Liver (tissue), 9 donors: ENCODE measurements around the gene ZC3H8. TPM values are rescaled to one million over a fixed set of nuclear protein-coding genes. Genes with fewer than 3 reads are reported as not detected.

Experiments used
- DNase-seq: peaks from one replicate; pipeline ENCODE4 v3.0.0-alpha.2; 2017; ENCODE audit warnings: low spot score
- H3K27ac ChIP-seq, 2 donors: one replicate each; pipeline ENCODE4 v1.7.0; 2013; ENCODE audit warnings: inconsistent platforms in 2 of 2, low read length in 2 of 2, control low read depth in 1 of 2, low read depth in 1 of 2, mild to moderate bottlenecking in 1 of 2
- H3K27me3 ChIP-seq, 4 donors: one replicate each; pipeline versions ENCODE4 v1.6.1 to v1.7.0; 2013; ENCODE audit warnings: low read length in 3 of 4, inconsistent platforms in 1 of 4, mild to moderate bottlenecking in 1 of 4, moderate library complexity in 1 of 4; ENCODE audit not compliant: control insufficient read depth in 4 of 4, insufficient read depth in 4 of 4
- H3K36me3 ChIP-seq, 4 donors: one replicate each; pipeline versions ENCODE4 v1.6.1 to v1.7.0; 2013; ENCODE audit warnings: low read length in 3 of 4, mild to moderate bottlenecking in 3 of 4, low read depth in 1 of 4, moderate library complexity in 1 of 4; ENCODE audit not compliant: control insufficient read depth in 4 of 4, insufficient read depth in 3 of 4
- H3K4me1 ChIP-seq, 4 donors: one replicate each; pipeline versions ENCODE4 v1.6.1 to v1.7.0; 2013; ENCODE audit warnings: low read length in 3 of 4, mild to moderate bottlenecking in 3 of 4, moderate library complexity in 1 of 4; ENCODE audit not compliant: control insufficient read depth in 4 of 4, insufficient read depth in 4 of 4
- H3K4me3 ChIP-seq, 3 donors: one replicate each; pipeline versions ENCODE4 v1.6.1 to v1.7.0; 2013; ENCODE audit warnings: low read length in 3 of 3, control low read depth in 1 of 3, low read depth in 1 of 3, mild to moderate bottlenecking in 1 of 3
- H3K9ac ChIP-seq, 2 donors: one replicate each; pipeline ENCODE4 v1.7.0; 2013; ENCODE audit warnings: low read length in 2 of 2, mild to moderate bottlenecking in 2 of 2, moderate library complexity in 2 of 2, control low read depth in 1 of 2, low read depth in 1 of 2
- H3K9me3 ChIP-seq, 4 donors: one replicate each; pipeline versions ENCODE4 v1.6.1 to v1.7.0; 2013; ENCODE audit warnings: low read length in 3 of 4; ENCODE audit not compliant: control insufficient read depth in 4 of 4
- ATF3 ChIP-seq: IDR thresholded peaks from 2 replicates; pipeline ENCODE4 v1.6.1; 2016; ENCODE audit warnings: antibody characterized with exemption
- CTCF ChIP-seq: fragments of 150-350 bp; IDR thresholded peaks from 2 replicates; pipeline ENCODE4 v1.5.1; 2017; ENCODE audit warnings: improper control_type of control experiment, low read depth, low read length; ENCODE audit not compliant: missing input control
- EGR1 ChIP-seq, 2 donors: IDR thresholded peaks; 2 replicates each; pipeline ENCODE4 v1.6.1; 2016 to 2018; ENCODE audit warnings: antibody characterized with exemption in 2 of 2, low read depth in 2 of 2
- FOXA1 ChIP-seq: IDR thresholded peaks from 2 replicates; pipeline ENCODE4 v1.6.1; 2016; ENCODE audit warnings: antibody characterized with exemption
- FOXA2 ChIP-seq: IDR thresholded peaks from 2 replicates; pipeline ENCODE4 v1.6.1; 2016; ENCODE audit warnings: antibody characterized with exemption
- GABPA ChIP-seq, 2 donors: IDR thresholded peaks in 1 of 2; conservative IDR thresholded peaks in 1 of 2; 2 replicates each; pipeline ENCODE4 v1.6.1; 2016; ENCODE audit warnings: antibody characterized with exemption in 2 of 2, mild to moderate bottlenecking in 1 of 2, moderate library complexity in 1 of 2
- HNF4A ChIP-seq, 2 donors: conservative IDR thresholded peaks; 2 replicates each; pipeline ENCODE4 v1.6.1; 2016; ENCODE audit warnings: antibody characterized with exemption in 2 of 2, mild to moderate bottlenecking in 2 of 2
- HNF4G ChIP-seq: IDR thresholded peaks from 2 replicates; pipeline ENCODE4 v1.6.1; 2016; ENCODE audit warnings: antibody characterized with exemption
- JUND ChIP-seq, 2 donors: IDR thresholded peaks; 2 replicates each; pipeline ENCODE4 v1.6.1; 2016; ENCODE audit warnings: antibody characterized with exemption in 2 of 2
- MAX ChIP-seq: IDR thresholded peaks from 2 replicates; pipeline ENCODE4 v1.6.1; 2016; ENCODE audit warnings: antibody characterized with exemption
- NR2F2 ChIP-seq: IDR thresholded peaks from 2 replicates; pipeline ENCODE4 v1.6.1; 2016; ENCODE audit warnings: antibody characterized with exemption
- RAD21 ChIP-seq, 2 donors: IDR thresholded peaks; 2 replicates each; pipeline ENCODE4 v1.6.1; 2016; ENCODE audit warnings: antibody characterized with exemption in 2 of 2, mild to moderate bottlenecking in 2 of 2
- REST ChIP-seq: IDR thresholded peaks from 2 replicates; pipeline ENCODE4 v1.6.1; 2016; ENCODE audit warnings: antibody characterized with exemption, mild to moderate bottlenecking
- RXRA ChIP-seq, 2 donors: IDR thresholded peaks; 2 replicates each; pipeline ENCODE4 v1.6.1; 2017 to 2018; ENCODE audit warnings: antibody characterized with exemption in 2 of 2, mild to moderate bottlenecking in 1 of 2
- SP1 ChIP-seq: IDR thresholded peaks from 2 replicates; pipeline ENCODE4 v1.6.1; 2018; ENCODE audit warnings: antibody characterized with exemption, mild to moderate bottlenecking
- TAF1 ChIP-seq: conservative IDR thresholded peaks from 2 replicates; pipeline ENCODE4 v1.6.1; 2016; ENCODE audit warnings: antibody characterized with exemption, mild to moderate bottlenecking
- YY1 ChIP-seq: IDR thresholded peaks from 2 replicates; pipeline ENCODE4 v1.6.1; 2016; ENCODE audit warnings: antibody characterized with exemption, mild to moderate bottlenecking
- ZBTB33 ChIP-seq: IDR thresholded peaks from 2 replicates; pipeline ENCODE4 v1.6.1; 2016; ENCODE audit warnings: antibody characterized with exemption
- WGBS: extraction: QIAGEN DNeasy Blood & Tissue Kit; methylation state at CpG from one replicate; pipeline ENCODE4 v1.1.7; 2013; 5-methylcytosine and 5-hydroxymethylcytosine counted together
- polyA plus RNA-seq, 2 donors: library from polyadenylated mRNA; stranded (reverse) in 1 of 2; unstranded in 1 of 2; fragments of 200-250 nt in 1 of 2; fragments of >200 nt in 1 of 2; fragmentation: Nextera tagmentation in 1 of 2; extraction: Ambion mirVana in 1 of 2; gene quantifications; one replicate each; pipeline versions ENCODE4 v1.2.1 to v1.2.3, GENCODE V29; 2013 to 2015
- total RNA-seq, 2 donors: library from RNA; depleted of rRNA; stranded (reverse); fragments of >200 nt; gene quantifications; one replicate each; pipeline ENCODE4 v1.2.3, GENCODE V29; 2014
- donor health status: healthy.
- donor health status: healthy.
- donor health status: healthy.
- donor health status: healthy.
- donor health status: healthy.

ZC3H8 gene
- total and polyA plus RNA-seq, 4 donors = 2.4 to 8.9 (median 6.5) TPM

GRCh38 chr2:112185131-112185530, 69.7 kb downstream of the ZC3H8 start:
- Histone ChIP-seq H3K4me3 (no peak overlapping the region), H3K27me3 (peaks cover 0 to under 1% (median 0%) of the 10 kb centered on the region in 4 donors), H3K9ac (no peak overlapping the region), H3K27ac (no peak overlapping the region), H3K9me3 (no peaks in the 10 kb centered on the region), H3K4me1 (no peaks in the 10 kb centered on the region), H3K36me3 (no peaks in the 10 kb centered on the region)
- no peak for TF ChIP-seq NR2F2
- TF ChIP-seq RXRA (IDR thresholded peaks at IDR 0.05) = no peak
- no peak for TF ChIP-seq JUND (IDR thresholded peaks at IDR 0.05)
- no peak for TF ChIP-seq HNF4G
- no peak for TF ChIP-seq GABPA (IDR thresholded peaks at IDR 0.05 in 1 of 2, conservative IDR thresholded peaks at IDR 0.05 in 1 of 2)
- no peak for TF ChIP-seq MAX
- no peak for TF ChIP-seq ZBTB33
- TF ChIP-seq SP1 = no peak
- TF ChIP-seq FOXA2 = no peak
- TF ChIP-seq REST = no peak
- WGBS = 87% methylated on average over 9 of the region's 9 CpGs
- DNase-seq = no peak

DNA sequence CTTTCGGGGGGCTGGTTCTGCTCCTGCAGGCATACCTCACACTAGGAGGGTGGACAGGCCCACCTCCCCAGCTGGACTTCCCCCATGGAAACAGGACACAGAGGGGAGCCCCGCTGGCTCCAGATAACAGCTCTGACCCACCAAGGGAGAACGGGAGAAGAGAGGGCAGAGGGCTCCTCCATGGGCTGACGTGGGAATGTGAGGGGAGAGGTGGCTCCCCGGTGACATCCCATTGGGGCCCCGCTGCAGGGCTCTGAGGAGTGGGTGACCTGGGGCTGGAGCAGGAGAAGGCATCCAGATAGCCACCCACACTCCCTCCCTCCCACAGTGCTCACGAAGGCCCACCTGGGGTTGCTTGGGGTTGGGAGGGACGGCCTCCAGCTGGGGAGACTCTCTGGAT, 70.7 kb downstream of the ZC3H8 start:
- DNase-seq = no peak

More for the DNA sequence above, 70.7 kb downstream of the ZC3H8 start:
- Histone ChIP-seq H3K9ac (no peak overlapping the region), H3K27me3 (peaks cover 0 to 2% (median 0%) of the 10 kb centered on the region in 4 donors), H3K9me3 (no peaks in the 10 kb centered on the region), H3K4me3 (no peak overlapping the region), H3K27ac (no peak overlapping the region), H3K36me3 (no peaks in the 10 kb centered on the region), H3K4me1 (no peaks in the 10 kb centered on the region)
- TF ChIP-seq TAF1 = no peak
- no peak for TF ChIP-seq FOXA1
- no peak for TF ChIP-seq RAD21 (IDR thresholded peaks at IDR 0.05)
- no peak for TF ChIP-seq NR2F2
- no peak for TF ChIP-seq JUND (IDR thresholded peaks at IDR 0.05)
- no peak for TF ChIP-seq ATF3
- TF ChIP-seq GABPA (IDR thresholded peaks at IDR 0.05 in 1 of 2, conservative IDR thresholded peaks at IDR 0.05 in 1 of 2) = no peak
- TF ChIP-seq EGR1 (IDR thresholded peaks at IDR 0.05; ENCODE audit: low read depth in 2 of 2) = no peak
- TF ChIP-seq SP1 = no peak
- no peak for TF ChIP-seq REST
- no peak for TF ChIP-seq YY1
- no peak for TF ChIP-seq HNF4G
- no peak for TF ChIP-seq MAX
- TF ChIP-seq FOXA2 = no peak
- TF ChIP-seq HNF4A (conservative IDR thresholded peaks at IDR 0.05) = no peak
- no peak for TF ChIP-seq ZBTB33
- no peak for TF ChIP-seq CTCF
- WGBS = 95% methylated on average over 8 of the region's 8 CpGs
